Epithelial cell of proximal tubule (primary cell): ENCODE results near the gene PODN. TPM values are rescaled to one million over a fixed set of nuclear protein-coding genes. Genes with fewer than 3 reads are reported as not detected.

Source experiments
- DNase-seq: peaks from one replicate; pipeline ENCODE4 v3.0.0-alpha.2; 2011; ENCODE audit warnings: low read depth
- H3K4me3 ChIP-seq: 2 replicates; pipeline ENCODE4 v1.5.1; 2011; ENCODE audit warnings: low read depth, mild to moderate bottlenecking, low read length
- CTCF ChIP-seq: conservative IDR thresholded peaks from 2 replicates; pipeline ENCODE4 v1.5.1; 2012; ENCODE audit warnings: low read depth, mild to moderate bottlenecking, low read length
- total RNA-seq: library from RNA; depleted of rRNA; stranded (reverse); fragments of >200 nt; gene quantifications from 2 replicates; pipeline ENCODE4 v1.2.3, GENCODE V29; 2015

Gene PODN
- total RNA-seq, 1 donor from 2014 or later: 0.06 TPM

GRCh38 chr1:53127546-53127945 lies 65.5 kb downstream of the PODN start:
- no peak for TF ChIP-seq CTCF
- no peak for DNase-seq
- H3K4me3 ChIP-seq: no peak overlapping the region

GRCh38 chr1:53128401-53128800 lies 66.4 kb downstream of the PODN start:
- DNase-seq: no peak
- H3K4me3 ChIP-seq: no peak overlapping the region
- no peak for TF ChIP-seq CTCF

DNA sequence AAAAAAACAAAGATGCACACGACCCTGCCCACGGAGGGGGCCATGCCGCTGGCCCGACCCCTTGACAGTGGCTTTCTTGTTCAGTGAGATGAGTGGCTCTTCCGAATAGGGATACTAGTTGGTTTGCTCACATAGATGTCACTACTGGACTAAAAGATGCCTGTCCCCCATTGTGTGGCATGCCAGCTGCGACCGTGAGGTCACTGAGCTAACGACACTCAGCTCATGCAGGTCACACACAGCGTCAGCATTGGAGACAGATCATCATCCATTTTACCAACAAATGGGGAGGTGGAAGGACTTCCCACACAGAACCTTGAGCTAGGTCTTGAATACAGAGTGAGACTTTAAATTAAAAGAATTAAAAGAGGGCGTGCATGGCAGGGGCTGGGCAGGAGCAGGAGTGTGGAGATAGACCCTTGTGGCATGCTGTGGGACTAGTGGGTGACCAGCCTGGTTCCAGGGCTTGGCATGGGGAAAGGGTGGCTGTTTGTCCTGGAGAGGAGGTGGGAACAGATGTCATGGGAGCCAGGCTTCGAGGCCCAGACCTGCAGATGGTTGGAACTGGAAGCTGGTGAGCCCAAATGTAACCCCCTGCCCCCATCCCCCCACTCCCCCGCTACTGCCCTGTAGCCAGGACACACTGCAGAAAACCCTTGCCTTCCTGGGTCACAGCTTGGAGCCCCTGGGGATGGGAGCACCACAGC lies 68.0 kb downstream of the PODN start:
- no peak overlapping the region for H3K4me3 ChIP-seq
- no peak for DNase-seq
- no peak for TF ChIP-seq CTCF

DNA sequence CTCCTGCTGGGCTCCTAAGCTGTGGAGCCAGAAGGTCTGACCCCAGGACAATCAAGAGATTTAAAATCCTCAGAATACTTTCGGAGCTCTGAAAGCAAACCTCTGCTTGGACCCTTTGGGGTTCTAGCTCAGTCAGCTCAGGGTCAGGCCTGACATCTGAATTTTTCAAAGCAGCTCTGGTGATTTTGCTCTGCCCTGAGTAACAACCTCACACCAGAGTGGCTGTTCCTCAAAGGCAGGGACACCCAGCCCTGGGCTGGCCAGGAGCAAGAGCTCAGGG lies 68.5 kb downstream of the PODN start:
- no peak for TF ChIP-seq CTCF
- H3K4me3 ChIP-seq: no peak overlapping the region
- no peak for DNase-seq

- DNase-seq: no peak
- no peak for TF ChIP-seq CTCF
- H3K4me3 ChIP-seq: no peak overlapping the region
These were observed 69.0 kb downstream of the PODN start for GRCh38 chr1:53130878-53131589.

DNA sequence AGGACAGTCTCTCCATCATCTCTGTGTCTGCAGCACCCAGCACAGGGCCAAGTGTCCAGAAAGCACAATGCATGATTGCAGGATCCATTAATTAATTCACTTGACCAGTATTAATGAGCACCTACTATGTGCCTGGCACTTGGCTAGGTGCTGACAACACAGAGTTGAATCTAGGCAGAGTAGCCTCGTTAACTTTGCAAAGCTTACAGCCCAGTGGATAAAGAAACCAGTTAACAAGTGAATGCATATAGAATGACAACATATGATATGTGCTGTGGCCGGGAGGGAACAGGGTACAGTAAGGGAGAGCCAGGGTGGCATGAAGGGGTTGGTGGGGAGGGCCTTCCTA lies 69.6 kb downstream of the PODN start:
- no peak overlapping the region for H3K4me3 ChIP-seq
- no peak for DNase-seq
- no peak for TF ChIP-seq CTCF

DNA sequence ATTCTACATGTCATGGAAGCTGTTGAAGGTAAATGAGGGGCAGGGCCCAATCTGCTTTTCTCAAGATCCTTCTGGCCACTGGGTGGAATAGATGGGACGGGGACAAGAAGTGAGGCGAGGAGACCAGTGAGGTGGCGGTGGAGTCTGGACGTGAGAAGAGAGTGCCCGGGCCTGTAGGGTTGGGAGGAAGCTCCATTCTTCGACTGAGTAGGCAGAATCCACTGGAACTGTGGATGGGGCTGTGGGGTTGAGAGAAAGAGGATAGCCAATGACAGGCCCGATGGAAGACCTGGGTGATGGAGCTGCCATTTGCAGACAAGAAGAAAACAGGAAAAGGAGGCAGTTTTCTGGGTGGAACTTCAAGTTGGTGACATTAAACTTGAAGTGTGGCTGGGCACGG lies 70.2 kb downstream of the PODN start:
- no peak for TF ChIP-seq CTCF
- no peak for DNase-seq
- no peak overlapping the region for H3K4me3 ChIP-seq
